ENCODE data around the gene SH3GLB1. TPM values are rescaled to one million over a fixed set of nuclear protein-coding genes. Genes with fewer than 3 reads are reported as not detected.

Gene SH3GLB1
- total RNA-seq, 1 experiment from 2014 or later: 47.6 TPM

GRCh38 chr1:86703696-86704457, 499 bp upstream of the SH3GLB1 start:
- peak in 1 of 2 experiments; percentile 58 for DNase-seq
- Histone ChIP-seq H3K4me1 (replicated peaks; ENCODE audit: insufficient read depth) (peaks cover 30% of the 10 kb centered on the region), H3K9me2 (ENCODE audit: insufficient read depth) (no peaks in the 10 kb centered on the region), H3K27ac (peak overlapping the region; percentile 77), H3K4me3 (peak overlapping the region; percentile 76), H4K20me1 (ENCODE audit: insufficient read depth) (peaks cover 6% of the 10 kb centered on the region), H3K4me2 (peak overlapping the region; percentile 96), H3F3A (ENCODE audit: insufficient read depth, low read depth) (peaks cover 26% of the 10 kb centered on the region), H3K27me3 (ENCODE audit: insufficient read depth, low read depth) (no peaks in the 10 kb centered on the region), H3K9me3 (ENCODE audit: insufficient read depth, low read depth) (no peaks in the 10 kb centered on the region), H3K79me2 (ENCODE audit: low read depth) (peaks cover 38% of the 10 kb centered on the region), H3K36me3 (ENCODE audit: low read depth) (peaks cover 3% of the 10 kb centered on the region; the same call in 1 of the 2 replicates), H2AFZ (peak overlapping the region; percentile 98)
- TF ChIP-seq EZH2 (IDR thresholded peaks at IDR 0.05; ENCODE audit: low read depth): no peak
- TF ChIP-seq, protein P1, sequence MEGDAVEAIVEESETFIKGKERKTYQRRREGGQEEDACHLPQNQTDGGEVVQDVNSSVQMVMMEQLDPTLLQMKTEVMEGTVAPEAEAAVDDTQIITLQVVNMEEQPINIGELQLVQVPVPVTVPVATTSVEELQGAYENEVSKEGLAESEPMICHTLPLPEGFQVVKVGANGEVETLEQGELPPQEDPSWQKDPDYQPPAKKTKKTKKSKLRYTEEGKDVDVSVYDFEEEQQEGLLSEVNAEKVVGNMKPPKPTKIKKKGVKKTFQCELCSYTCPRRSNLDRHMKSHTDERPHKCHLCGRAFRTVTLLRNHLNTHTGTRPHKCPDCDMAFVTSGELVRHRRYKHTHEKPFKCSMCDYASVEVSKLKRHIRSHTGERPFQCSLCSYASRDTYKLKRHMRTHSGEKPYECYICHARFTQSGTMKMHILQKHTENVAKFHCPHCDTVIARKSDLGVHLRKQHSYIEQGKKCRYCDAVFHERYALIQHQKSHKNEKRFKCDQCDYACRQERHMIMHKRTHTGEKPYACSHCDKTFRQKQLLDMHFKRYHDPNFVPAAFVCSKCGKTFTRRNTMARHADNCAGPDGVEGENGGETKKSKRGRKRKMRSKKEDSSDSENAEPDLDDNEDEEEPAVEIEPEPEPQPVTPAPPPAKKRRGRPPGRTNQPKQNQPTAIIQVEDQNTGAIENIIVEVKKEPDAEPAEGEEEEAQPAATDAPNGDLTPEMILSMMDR (conservative IDR thresholded peaks at IDR 0.05): no peak
- CTCF ChIA-PET: interaction anchor here (0.5 to 1.3 kb wide), 15 partner anchors 10 to 1427 kb away, joined by 3 to 10 read pairs (median 4); partner anchors contain the start of gene HS2ST1
- intact Hi-C loops (cut with micrococcal nuclease; ENCODE audit: unreplicated experiment): loop anchor here (10.0 kb wide), 2 partner anchors 199 to 319 kb away; no protein-coding TSS in a partner anchor
- POLR2A ChIA-PET (ENCODE audit: unreplicated experiment): interaction anchor here (0.5 to 0.7 kb wide), 4 partner anchors 307 to 1479 kb away, joined by 3 to 8 read pairs (median 4); no protein-coding TSS in a partner anchor
- TSS peak; percentile 75 for BruUV-seq (replicated peaks)

GRCh38 chr1:86704972-86705664, 742 bp downstream of the SH3GLB1 start:
- intact Hi-C loops (cut with micrococcal nuclease; ENCODE audit: unreplicated experiment): loop anchor here (10.0 kb wide), 2 partner anchors 200 to 320 kb away; no protein-coding TSS in a partner anchor
- Histone ChIP-seq H3K27me3 (ENCODE audit: insufficient read depth, low read depth) (no peaks in the 10 kb centered on the region), H3F3A (ENCODE audit: insufficient read depth, low read depth) (peaks cover 26% of the 10 kb centered on the region), H3K79me2 (ENCODE audit: low read depth) (peaks cover 50% of the 10 kb centered on the region), H4K20me1 (ENCODE audit: insufficient read depth) (peaks cover 10% of the 10 kb centered on the region), H3K4me1 (replicated peaks; ENCODE audit: insufficient read depth) (peaks cover 30% of the 10 kb centered on the region), H3K9me2 (ENCODE audit: insufficient read depth) (no peaks in the 10 kb centered on the region), H3K9me3 (ENCODE audit: insufficient read depth, low read depth) (no peaks in the 10 kb centered on the region), H3K4me2 (peak overlapping the region; percentile 96), H3K27ac (peak overlapping the region; percentile 77), H2AFZ (peak overlapping the region; percentile 98), H3K4me3 (peak overlapping the region; percentile 76), H3K36me3 (ENCODE audit: low read depth) (peaks cover 7% of the 10 kb centered on the region; the same call in 1 of the 2 replicates)
- TF ChIP-seq, protein P1 (conservative IDR thresholded peaks at IDR 0.05): no peak
- TF ChIP-seq EZH2 (IDR thresholded peaks at IDR 0.05; ENCODE audit: low read depth): no peak
- peak; percentile 50 to 55 for DNase-seq
- TSS peak; percentile 39 for BruUV-seq (replicated peaks)
- ChIA-PET CTCF (interaction anchor here (0.6 to 1.3 kb wide), 6 partner anchors 9 to 668 kb away, joined by 3 to 5 read pairs (median 3); partner anchors contain the start of gene HS2ST1), POLR2A (ENCODE audit: unreplicated experiment) (interaction anchor here (0.5 to 0.7 kb wide), 2 partner anchors 83 to 595 kb away, joined by 3 to 4 read pairs; no protein-coding TSS in a partner anchor)

DNA sequence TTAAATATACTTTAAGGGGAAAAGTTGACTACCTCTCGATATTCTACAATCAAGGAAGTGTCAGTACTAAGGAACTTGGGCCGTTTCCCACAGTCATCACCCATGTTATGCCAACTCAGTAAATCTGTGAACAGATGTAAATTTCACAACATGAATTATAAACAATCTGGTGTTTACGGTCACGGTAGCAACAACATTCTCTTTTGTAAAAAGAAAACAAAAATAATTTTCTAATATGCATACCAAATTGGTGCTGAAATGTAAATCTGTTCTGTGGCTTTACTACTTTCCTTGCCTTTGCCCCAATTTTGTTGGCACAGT, 1.2 kb downstream of the SH3GLB1 start:
- Histone ChIP-seq H3K27ac (peak overlapping the region; percentile 77), H3K79me2 (ENCODE audit: low read depth) (peaks cover 56% of the 10 kb centered on the region), H3K4me1 (replicated peaks; ENCODE audit: insufficient read depth) (peaks cover 30% of the 10 kb centered on the region), H3K9me3 (ENCODE audit: insufficient read depth, low read depth) (no peaks in the 10 kb centered on the region), H3K4me3 (peak overlapping the region; percentile 76), H2AFZ (peak overlapping the region; percentile 98), H4K20me1 (ENCODE audit: insufficient read depth) (peaks cover 10% of the 10 kb centered on the region), H3F3A (ENCODE audit: insufficient read depth, low read depth) (peaks cover 26% of the 10 kb centered on the region), H3K27me3 (ENCODE audit: insufficient read depth, low read depth) (no peaks in the 10 kb centered on the region), H3K36me3 (ENCODE audit: low read depth) (peaks cover 7% of the 10 kb centered on the region; the same call in 1 of the 2 replicates), H3K4me2 (peak overlapping the region; percentile 96), H3K9me2 (ENCODE audit: insufficient read depth) (no peaks in the 10 kb centered on the region)
- BruUV-seq (replicated peaks): no TSS peak
- DNase-seq: no peak
- intact Hi-C loops (cut with micrococcal nuclease; ENCODE audit: unreplicated experiment): loop anchor here (10.0 kb wide), 2 partner anchors 201 to 321 kb away; no protein-coding TSS in a partner anchor
- TF ChIP-seq, protein P1 (conservative IDR thresholded peaks at IDR 0.05): no peak
- TF ChIP-seq EZH2 (IDR thresholded peaks at IDR 0.05; ENCODE audit: low read depth): no peak
- ChIA-PET POLR2A (ENCODE audit: unreplicated experiment) (interaction anchor here (0.5 kb wide), 1 partner anchor 83 kb away, joined by 4 read pairs; no protein-coding TSS in a partner anchor), CTCF (interaction anchor here (0.6 kb wide), 1 partner anchor 36 kb away, joined by 3 read pairs; no protein-coding TSS in a partner anchor)

Data from PC-9 (cell line).